ENCODE data around the gene PPP2R2B.

PPP2R2B gene

DNA sequence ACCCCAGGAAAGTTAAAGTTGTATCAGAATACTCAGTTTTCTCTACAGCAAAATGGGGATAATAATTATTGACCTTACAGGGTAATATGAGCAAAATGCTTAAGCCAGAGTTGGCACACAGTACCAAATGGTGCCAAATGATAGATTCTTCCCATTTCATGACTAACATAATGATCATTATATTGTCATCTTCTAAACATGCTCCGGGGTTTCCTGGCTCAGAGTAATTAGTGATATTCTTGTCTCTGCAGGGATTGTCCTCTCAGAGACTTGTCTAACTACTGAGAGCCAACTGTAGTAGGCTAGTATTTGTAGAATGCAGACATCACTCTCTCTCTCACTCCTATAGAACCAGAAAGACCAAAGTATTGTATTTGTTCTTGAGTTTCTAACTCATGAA, 25.2 kb upstream of the PPP2R2B start:
- Histone ChIP-seq H3K9ac (ENCODE audit: low read length) (no peak overlapping the region), H3K4me3 (ENCODE audit: low read depth in 1 of 2, low read length in 2 of 2) (no peak overlapping the region), H3K27me3 (ENCODE audit: control insufficient read depth in 1 of 2, insufficient read depth in 2 of 2, low read length in 2 of 2) (no peaks in the 10 kb centered on the region), H3K4me1 (ENCODE audit: insufficient read depth, low read length) (no peaks in the 10 kb centered on the region), H3K27ac (ENCODE audit: low read depth, low read length) (no peak overlapping the region), H3K9me3 (ENCODE audit: low read length) (no peaks in the 10 kb centered on the region), H3K36me3 (ENCODE audit: insufficient read depth, low read length) (no peaks in the 10 kb centered on the region)

DNA sequence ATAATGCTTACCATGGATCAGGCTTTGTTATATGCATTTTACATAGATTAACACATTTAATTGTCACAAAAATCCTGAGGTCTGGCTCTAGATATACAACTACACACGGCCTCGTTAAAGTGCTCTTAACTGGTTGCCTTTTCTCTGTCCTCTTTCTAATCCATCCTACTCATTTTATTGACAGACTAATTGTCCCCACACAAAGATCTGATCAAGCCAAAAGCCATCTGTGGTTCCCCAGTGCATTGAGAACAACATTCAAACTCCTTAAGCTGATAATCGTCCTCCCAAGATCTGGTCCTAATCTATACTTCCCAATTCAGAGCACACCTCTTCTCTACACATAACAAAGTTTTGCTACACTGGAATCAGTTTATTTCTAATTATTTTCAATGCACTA, 23.9 kb upstream of the PPP2R2B start:
- Histone ChIP-seq H3K27ac (ENCODE audit: low read depth, low read length) (no peak overlapping the region), H3K36me3 (ENCODE audit: insufficient read depth, low read length) (no peaks in the 10 kb centered on the region), H3K27me3 (ENCODE audit: control insufficient read depth in 1 of 2, insufficient read depth in 2 of 2, low read length in 2 of 2) (no peaks in the 10 kb centered on the region), H3K9ac (ENCODE audit: low read length) (no peak overlapping the region), H3K4me1 (ENCODE audit: insufficient read depth, low read length) (no peaks in the 10 kb centered on the region), H3K9me3 (ENCODE audit: low read length) (no peaks in the 10 kb centered on the region), H3K4me3 (ENCODE audit: low read depth in 1 of 2, low read length in 2 of 2) (no peak overlapping the region)

DNA sequence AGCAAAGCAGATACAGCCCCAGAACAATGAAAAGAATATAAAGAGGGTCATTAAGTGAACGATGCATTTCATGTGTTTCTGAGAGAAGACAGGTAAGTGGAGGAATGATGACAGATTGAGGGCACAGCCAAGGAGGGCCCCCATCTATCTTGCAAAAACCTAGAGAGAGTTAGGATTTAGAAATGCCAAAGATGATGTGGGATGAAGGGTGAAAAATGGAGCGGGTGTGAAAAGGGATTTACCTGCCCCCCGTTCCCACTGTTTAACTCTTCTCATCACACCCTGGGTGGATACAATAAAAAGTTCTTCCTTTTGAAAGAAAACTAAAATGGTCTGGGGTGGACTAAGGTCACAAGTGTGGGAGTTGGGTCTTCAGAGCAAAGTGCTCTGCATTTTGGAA, 18.5 kb upstream of the PPP2R2B start:
- Histone ChIP-seq H3K9me3 (ENCODE audit: low read length) (no peaks in the 10 kb centered on the region), H3K9ac (ENCODE audit: low read length) (no peak overlapping the region), H3K36me3 (ENCODE audit: insufficient read depth, low read length) (no peaks in the 10 kb centered on the region), H3K27me3 (ENCODE audit: control insufficient read depth in 1 of 2, insufficient read depth in 2 of 2, low read length in 2 of 2) (no peaks in the 10 kb centered on the region), H3K4me3 (ENCODE audit: low read depth in 1 of 2, low read length in 2 of 2) (no peak overlapping the region), H3K4me1 (ENCODE audit: insufficient read depth, low read length) (no peaks in the 10 kb centered on the region), H3K27ac (ENCODE audit: low read depth, low read length) (no peak overlapping the region)

DNA sequence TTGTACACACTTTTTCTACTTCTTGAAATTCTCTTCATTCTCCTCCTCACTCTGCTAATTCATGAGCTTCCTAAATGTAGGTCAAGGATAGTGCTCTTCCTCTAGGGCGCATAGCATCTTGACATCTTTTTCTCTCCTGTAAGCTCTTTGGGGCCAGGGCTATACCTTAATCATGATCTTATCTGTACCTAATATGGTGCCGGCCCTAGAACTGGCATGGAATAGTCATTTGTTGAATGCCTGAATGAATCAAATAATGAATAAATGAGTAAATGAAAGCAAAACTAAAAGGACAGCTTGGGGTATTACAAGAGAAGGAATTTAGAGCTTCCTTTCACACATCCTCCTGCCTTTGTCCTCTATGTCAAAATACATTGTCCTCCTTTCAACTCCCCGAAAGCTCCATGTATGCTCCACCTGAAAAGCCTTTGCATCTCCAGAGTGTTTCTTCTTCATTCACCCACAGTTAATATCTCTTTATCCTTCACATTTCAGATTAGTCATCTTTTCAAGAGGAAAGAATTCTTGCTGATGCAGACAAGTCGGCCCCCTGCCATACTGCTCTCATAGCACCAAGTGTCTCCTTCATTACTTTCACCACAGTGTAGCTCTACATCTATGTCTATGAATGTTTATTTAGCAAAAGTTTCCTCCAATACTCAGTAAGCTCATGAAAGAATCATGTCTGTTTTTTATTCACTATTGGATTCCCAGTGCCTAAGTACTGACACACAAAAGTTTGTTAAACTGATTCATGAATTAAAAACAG, 16.4 kb upstream of the PPP2R2B start:
- no peak overlapping the region for H3K27ac ChIP-seq (ENCODE audit: low read depth, low read length)
- H3K4me1 ChIP-seq (ENCODE audit: insufficient read depth, low read length), result no peaks in the 10 kb centered on the region
- H3K9me3 ChIP-seq (ENCODE audit: low read length), result no peaks in the 10 kb centered on the region
- H3K4me3 ChIP-seq (ENCODE audit: low read depth in 1 of 2, low read length in 2 of 2), result no peak overlapping the region
- H3K36me3 ChIP-seq (ENCODE audit: insufficient read depth, low read length), result no peaks in the 10 kb centered on the region
- no peaks in the 10 kb centered on the region for H3K27me3 ChIP-seq (ENCODE audit: control insufficient read depth in 1 of 2, insufficient read depth in 2 of 2, low read length in 2 of 2)
- H3K9ac ChIP-seq (ENCODE audit: low read length), result no peak overlapping the region

GRCh38 chr5:146893991-146894390, 15.4 kb upstream of the PPP2R2B start:
- Histone ChIP-seq H3K4me1 (ENCODE audit: insufficient read depth, low read length) (no peaks in the 10 kb centered on the region), H3K36me3 (ENCODE audit: insufficient read depth, low read length) (no peaks in the 10 kb centered on the region), H3K27me3 (ENCODE audit: control insufficient read depth in 1 of 2, insufficient read depth in 2 of 2, low read length in 2 of 2) (no peaks in the 10 kb centered on the region), H3K27ac (ENCODE audit: low read depth, low read length) (no peak overlapping the region), H3K4me3 (ENCODE audit: low read depth in 1 of 2, low read length in 2 of 2) (no peak overlapping the region), H3K9ac (ENCODE audit: low read length) (no peak overlapping the region), H3K9me3 (ENCODE audit: low read length) (no peaks in the 10 kb centered on the region)

DNA sequence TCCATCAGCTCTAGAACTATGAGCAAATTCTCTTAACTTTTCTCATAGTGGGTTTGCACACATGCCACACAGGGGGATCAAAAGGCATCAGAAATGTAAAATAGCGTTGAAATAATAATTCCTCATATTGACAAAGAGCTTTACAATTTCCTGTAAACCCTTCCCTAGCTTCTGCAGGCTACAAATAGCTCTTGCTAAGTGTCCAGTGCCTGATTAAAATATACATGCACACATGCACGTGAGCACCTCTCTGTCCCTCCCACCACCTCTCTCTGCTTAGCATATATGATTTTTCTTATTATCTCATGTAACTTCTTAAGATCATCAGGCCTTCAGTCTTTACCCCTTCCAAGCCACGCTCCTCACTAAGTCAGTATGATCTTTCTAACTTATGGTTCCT, 13.7 kb upstream of the PPP2R2B start:
- no peaks in the 10 kb centered on the region for H3K27me3 ChIP-seq (ENCODE audit: control insufficient read depth in 1 of 2, insufficient read depth in 2 of 2, low read length in 2 of 2)
- H3K27ac ChIP-seq (ENCODE audit: low read depth, low read length), result no peak overlapping the region
- no peaks in the 10 kb centered on the region for H3K36me3 ChIP-seq (ENCODE audit: insufficient read depth, low read length)
- no peak overlapping the region for H3K9ac ChIP-seq (ENCODE audit: low read length)
- no peak overlapping the region for H3K4me3 ChIP-seq (ENCODE audit: low read depth in 1 of 2, low read length in 2 of 2)
- H3K4me1 ChIP-seq (ENCODE audit: insufficient read depth, low read length), result no peaks in the 10 kb centered on the region
- H3K9me3 ChIP-seq (ENCODE audit: low read length), result no peaks in the 10 kb centered on the region

DNA sequence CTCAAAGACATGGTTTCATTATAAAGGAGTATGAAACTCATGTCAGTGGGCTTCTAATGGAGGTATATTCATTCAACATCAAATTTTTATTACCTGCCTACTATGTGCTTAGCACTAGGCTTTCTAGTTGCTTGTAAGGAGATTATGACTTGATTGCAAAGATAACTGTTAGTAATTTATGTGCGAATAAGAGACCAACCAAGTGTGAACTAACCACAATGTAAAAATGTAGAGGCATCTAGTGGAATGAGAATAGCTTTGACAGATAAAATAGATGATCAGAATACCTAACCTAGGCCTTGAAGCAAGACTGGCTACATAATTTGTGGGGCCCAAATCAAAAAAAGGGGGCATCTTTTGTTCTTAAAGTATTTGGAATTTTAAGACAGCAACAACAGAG, 13.0 kb upstream of the PPP2R2B start:
- Histone ChIP-seq H3K27ac (ENCODE audit: low read depth, low read length) (no peak overlapping the region), H3K4me3 (ENCODE audit: low read depth in 1 of 2, low read length in 2 of 2) (no peak overlapping the region), H3K27me3 (ENCODE audit: control insufficient read depth in 1 of 2, insufficient read depth in 2 of 2, low read length in 2 of 2) (no peaks in the 10 kb centered on the region), H3K9me3 (ENCODE audit: low read length) (no peaks in the 10 kb centered on the region), H3K36me3 (ENCODE audit: insufficient read depth, low read length) (no peaks in the 10 kb centered on the region), H3K9ac (ENCODE audit: low read length) (no peak overlapping the region), H3K4me1 (ENCODE audit: insufficient read depth, low read length) (no peaks in the 10 kb centered on the region)

GRCh38 chr5:146890731-146891440, 12.3 kb upstream of the PPP2R2B start:
- H3K27ac ChIP-seq (ENCODE audit: low read depth, low read length), result no peak overlapping the region
- no peaks in the 10 kb centered on the region for H3K27me3 ChIP-seq (ENCODE audit: control insufficient read depth in 1 of 2, insufficient read depth in 2 of 2, low read length in 2 of 2)
- H3K36me3 ChIP-seq (ENCODE audit: insufficient read depth, low read length), result no peaks in the 10 kb centered on the region
- no peak overlapping the region for H3K4me3 ChIP-seq (ENCODE audit: low read depth in 1 of 2, low read length in 2 of 2)
- no peak overlapping the region for H3K9ac ChIP-seq (ENCODE audit: low read length)
- no peaks in the 10 kb centered on the region for H3K9me3 ChIP-seq (ENCODE audit: low read length)
- no peaks in the 10 kb centered on the region for H3K4me1 ChIP-seq (ENCODE audit: insufficient read depth, low read length)

DNA sequence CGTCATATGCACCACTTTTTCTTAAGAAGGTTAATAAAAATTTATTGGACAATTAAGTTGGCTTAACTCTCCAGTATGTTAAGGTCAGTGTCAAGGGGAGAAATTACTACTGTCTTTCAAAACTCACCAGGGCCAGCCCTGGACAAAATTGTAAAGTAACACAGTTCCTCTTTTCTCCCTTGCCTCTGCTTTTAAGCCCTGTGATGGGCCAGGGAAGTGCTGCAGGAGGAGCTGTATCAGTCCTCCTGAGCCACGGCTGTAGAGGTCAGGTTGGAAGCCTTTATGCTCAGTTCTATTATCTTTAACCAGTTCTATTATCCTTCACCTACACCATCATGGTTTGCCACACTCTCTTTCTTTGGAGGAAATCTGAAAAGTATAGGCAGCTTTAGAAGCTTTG, 11.5 kb upstream of the PPP2R2B start:
- H3K9me3 ChIP-seq (ENCODE audit: low read length), result no peaks in the 10 kb centered on the region
- H3K4me1 ChIP-seq (ENCODE audit: insufficient read depth, low read length), result no peaks in the 10 kb centered on the region
- H3K9ac ChIP-seq (ENCODE audit: low read length), result no peak overlapping the region
- H3K27me3 ChIP-seq (ENCODE audit: control insufficient read depth in 1 of 2, insufficient read depth in 2 of 2, low read length in 2 of 2), result no peaks in the 10 kb centered on the region
- no peak overlapping the region for H3K4me3 ChIP-seq (ENCODE audit: low read depth in 1 of 2, low read length in 2 of 2)
- H3K27ac ChIP-seq (ENCODE audit: low read depth, low read length), result no peak overlapping the region
- H3K36me3 ChIP-seq (ENCODE audit: insufficient read depth, low read length), result no peaks in the 10 kb centered on the region

DNA sequence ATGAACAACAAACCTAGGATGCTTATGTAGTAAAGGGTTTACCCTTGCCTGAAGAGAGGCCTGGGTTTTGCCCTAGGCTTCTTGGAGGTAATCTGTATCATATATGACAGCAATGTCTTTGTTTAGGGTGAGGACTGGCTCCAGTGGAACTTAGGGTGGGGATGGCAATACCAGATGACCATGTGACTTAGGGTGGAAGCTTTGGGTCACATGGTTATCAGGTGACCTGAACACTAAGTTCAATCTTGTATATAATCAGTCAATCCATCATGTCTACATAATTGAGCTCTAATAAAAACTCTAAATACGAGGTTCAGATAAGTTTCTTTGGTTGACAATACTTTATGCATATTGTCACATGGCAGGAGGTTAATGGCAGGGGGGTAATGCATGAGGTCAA, 10.6 kb upstream of the PPP2R2B start:
- Histone ChIP-seq H3K4me1 (ENCODE audit: insufficient read depth, low read length) (no peaks in the 10 kb centered on the region), H3K27ac (ENCODE audit: low read depth, low read length) (no peak overlapping the region), H3K36me3 (ENCODE audit: insufficient read depth, low read length) (no peaks in the 10 kb centered on the region), H3K4me3 (ENCODE audit: low read depth in 1 of 2, low read length in 2 of 2) (no peak overlapping the region), H3K9me3 (ENCODE audit: low read length) (no peaks in the 10 kb centered on the region), H3K27me3 (ENCODE audit: control insufficient read depth in 1 of 2, insufficient read depth in 2 of 2, low read length in 2 of 2) (no peaks in the 10 kb centered on the region), H3K9ac (ENCODE audit: low read length) (no peak overlapping the region)

DNA sequence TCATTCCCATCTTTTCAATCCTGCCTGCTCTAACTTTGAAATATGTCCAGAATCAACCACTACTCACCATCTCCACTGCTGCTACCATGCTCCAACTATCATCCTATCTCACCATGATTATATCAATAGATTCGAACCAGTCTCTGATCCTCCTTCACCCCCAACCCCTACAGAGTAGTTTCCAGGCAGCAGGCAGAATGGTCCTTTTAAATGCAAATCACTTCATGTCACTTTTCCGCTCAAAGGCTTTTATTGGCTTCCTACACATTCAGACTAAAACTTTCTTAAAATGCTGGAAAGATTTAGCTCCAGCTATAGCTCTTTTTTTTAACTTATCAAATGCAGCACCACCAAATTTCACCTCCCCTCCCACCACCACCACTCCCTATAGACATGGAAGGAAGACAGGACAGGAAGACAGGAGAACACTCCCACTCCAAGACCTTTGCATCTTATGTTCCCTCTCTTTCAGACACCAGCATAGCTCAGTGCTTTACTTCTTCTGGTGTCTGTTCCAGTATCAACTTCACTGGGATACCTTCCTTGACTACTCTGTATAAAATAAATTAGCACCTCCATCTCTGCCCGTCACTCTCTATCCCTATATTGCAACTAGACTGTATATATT, 9.9 kb upstream of the PPP2R2B start:
- Histone ChIP-seq H3K36me3 (ENCODE audit: insufficient read depth, low read length) (no peaks in the 10 kb centered on the region), H3K9me3 (ENCODE audit: low read length) (no peaks in the 10 kb centered on the region), H3K4me3 (ENCODE audit: low read depth in 1 of 2, low read length in 2 of 2) (no peak overlapping the region), H3K4me1 (ENCODE audit: insufficient read depth, low read length) (no peaks in the 10 kb centered on the region), H3K27me3 (ENCODE audit: control insufficient read depth in 1 of 2, insufficient read depth in 2 of 2, low read length in 2 of 2) (no peaks in the 10 kb centered on the region), H3K9ac (ENCODE audit: low read length) (no peak overlapping the region), H3K27ac (ENCODE audit: low read depth, low read length) (no peak overlapping the region)

Measured in muscle layer of colon (tissue), 2 donors.